Activated CD8-positive, alpha-beta memory T cell treated with anti-CD3 and anti-CD28 coated beads, Interleukin-2, amount 50 U/mL, for 4 hours (primary cell): ENCODE measurements around the gene ADGRD2.

Experiments
- DNase-seq: peaks from one replicate; pipeline ENCODE4 v3.0.0-alpha.2; 2020

The ADGRD2 gene

DNA sequence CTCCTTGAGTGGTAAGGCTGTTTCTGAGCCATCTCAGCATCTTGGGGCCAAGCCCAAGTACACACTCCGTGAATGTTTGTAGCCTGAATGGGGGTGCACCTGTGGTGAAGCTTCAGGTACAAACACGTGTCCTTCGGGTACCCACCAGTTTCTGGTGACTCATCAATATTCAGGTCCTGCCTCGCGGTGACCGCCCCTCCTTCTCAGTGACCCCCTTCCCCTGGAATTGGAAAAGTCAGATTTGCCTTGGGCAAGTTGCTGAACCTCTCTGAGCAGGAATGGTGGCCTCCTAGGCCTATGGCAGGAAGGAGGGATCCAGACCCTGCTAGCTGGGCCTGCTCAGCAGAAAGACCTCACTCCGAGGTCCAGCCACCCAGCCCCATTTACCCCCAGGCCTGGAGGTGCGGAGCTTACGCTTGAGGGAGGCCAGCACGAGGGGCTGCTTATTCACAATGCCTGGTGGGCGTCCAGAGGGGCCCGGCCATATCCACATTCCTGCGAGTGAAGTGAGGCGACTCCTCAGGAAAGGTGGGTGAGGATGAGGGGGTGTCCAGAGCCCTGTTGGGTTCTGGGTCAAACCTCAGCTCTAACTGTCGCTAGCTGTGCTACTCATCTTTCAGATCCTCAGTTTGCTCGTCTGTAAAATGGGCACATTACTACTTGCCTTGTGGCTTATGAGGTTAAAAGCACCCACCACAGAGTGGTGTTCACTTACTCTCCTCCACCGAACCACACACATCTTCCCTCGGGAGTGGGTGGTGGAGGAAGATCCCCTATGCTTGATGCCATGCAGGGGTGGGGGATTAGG is 7.0 kb downstream of the ADGRD2 start:
- no peak for DNase-seq

- no peak for DNase-seq
These were observed 7.7 kb downstream of the ADGRD2 start for GRCh38 chr9:124457887-124458431.

DNA sequence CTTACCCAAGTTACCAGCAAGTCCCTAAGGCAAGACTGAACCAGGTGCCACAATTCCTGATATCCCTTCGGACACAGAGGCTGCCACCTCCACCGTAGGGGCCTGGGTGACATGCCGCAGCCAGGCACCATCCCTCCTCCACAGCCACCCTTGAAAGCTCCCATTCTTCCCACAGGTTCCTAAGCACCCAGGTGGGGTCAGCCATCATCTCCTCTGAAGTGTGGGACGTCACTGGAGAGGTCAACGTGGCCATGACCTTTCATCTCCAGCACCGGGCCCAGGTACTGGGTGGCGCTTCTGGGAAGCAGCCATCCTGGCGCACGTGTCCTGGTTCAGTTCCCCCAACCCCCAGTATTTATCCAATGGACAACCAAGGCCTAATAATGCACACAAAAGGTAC is 8.2 kb downstream of the ADGRD2 start:
- no peak for DNase-seq

DNA sequence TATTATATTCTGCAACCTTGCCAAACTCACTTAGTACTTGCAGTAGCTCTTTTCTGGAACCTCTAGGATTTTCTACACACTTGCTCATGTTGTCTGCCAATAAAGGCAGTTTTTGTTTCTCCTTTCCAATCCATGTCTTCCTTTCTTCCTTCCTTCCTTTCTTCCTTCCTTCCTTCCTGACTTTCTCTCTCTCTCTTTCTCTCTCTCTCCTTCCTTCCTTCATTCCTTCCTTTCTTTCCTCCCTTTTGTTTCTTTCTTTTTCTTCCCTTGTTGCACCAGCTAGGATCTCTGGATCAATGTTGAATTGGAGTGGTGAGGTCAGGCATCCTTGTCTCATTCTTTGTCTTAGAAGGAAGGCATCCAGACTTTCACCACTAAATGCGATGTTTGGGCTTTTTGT is 12.5 kb downstream of the ADGRD2 start:
- no peak for DNase-seq

DNA sequence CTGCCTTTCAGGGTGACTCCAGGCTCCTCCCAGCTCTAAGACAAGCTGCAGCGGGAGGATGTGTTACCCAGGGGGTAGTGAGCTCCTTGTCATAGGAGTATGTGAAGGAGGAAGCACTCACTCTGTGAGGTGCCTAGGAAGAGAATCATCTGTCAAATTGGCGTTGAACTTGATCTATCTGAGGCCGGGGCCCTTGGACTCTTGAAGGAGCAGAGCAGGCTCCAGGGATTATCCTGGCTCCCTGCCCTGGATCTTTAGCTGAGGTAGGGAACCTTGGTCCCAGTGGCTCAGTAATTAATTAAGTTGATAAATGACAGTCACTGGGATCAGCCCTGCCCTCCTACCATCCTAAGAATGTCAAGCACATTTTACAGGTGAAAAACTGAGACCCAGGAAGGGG is 15.5 kb downstream of the ADGRD2 start:
- DNase-seq, result no peak

DNA sequence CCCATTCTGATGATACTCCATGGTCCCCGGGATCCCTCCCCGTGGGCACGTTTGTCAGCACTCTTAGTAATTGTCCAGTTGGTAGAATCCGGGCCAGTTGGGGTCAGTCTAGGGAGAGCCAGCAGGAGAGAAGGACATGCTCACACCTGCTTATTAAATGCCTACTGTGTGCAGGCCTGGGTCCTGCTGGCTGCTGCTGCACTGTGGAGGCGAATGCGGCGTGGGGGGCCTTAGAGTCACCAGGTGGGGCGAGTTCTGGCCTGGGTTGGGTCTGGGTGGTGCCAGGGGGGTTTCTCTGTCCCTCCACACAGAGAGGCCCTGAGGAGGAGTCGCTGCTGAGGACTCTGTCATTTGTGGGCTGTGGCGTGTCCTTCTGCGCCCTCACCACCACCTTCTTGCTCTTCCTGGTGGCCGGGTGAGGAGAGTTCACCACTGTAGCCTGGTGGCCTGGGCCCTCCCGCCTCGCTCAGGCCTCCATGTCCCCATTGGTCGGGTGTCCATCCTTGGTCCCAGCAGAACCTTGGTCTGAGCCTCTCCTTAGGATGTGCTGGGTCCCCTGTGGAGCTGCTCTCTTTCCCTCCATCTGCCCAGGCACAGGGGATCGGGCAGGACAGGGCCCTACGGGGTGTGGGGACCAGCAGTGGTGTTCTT is 17.3 kb downstream of the ADGRD2 start:
- DNase-seq, result no peak

- no peak for DNase-seq
These were observed 17.9 kb downstream of the ADGRD2 start for GRCh38 chr9:124468061-124468740.

GRCh38 chr9:124469011-124469832 is 19.0 kb downstream of the ADGRD2 start:
- no peak for DNase-seq

- DNase-seq, result no peak
These were observed 20.1 kb downstream of the ADGRD2 start for GRCh38 chr9:124470306-124470705.

DNA sequence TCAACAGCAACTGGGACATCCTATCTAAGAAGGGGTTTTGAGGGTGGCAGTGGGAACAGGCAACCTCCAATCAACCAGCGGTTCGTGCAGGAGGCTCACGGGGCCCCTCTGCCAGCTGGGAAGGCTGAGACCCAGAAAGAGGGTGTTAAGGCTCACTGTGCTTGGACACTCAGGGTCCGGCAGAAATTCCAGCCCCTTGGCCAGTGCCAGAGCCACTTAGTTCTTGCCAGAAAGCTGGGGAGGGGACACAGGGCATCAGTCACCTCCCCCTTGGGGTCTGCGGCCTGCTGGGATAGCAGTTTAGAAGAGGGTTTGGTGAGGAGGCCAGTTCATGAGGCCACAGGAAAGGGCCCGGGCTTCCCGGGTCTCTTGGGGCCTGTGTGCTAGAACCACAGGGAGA is 20.5 kb downstream of the ADGRD2 start:
- DNase-seq, result no peak

- no peak for DNase-seq
These were observed 21.5 kb downstream of the ADGRD2 start for GRCh38 chr9:124471761-124472160.

GRCh38 chr9:124472770-124473169 is 22.5 kb downstream of the ADGRD2 start:
- DNase-seq, result no peak

GRCh38 chr9:124473310-124473709 is 23.1 kb downstream of the ADGRD2 start:
- no peak for DNase-seq

GRCh38 chr9:124474151-124474550 is 23.9 kb downstream of the ADGRD2 start:
- DNase-seq, result no peak

- no peak for DNase-seq
These were observed 25.1 kb downstream of the ADGRD2 start for GRCh38 chr9:124475158-124475867.

- DNase-seq, result no peak
These were observed 25.8 kb downstream of the ADGRD2 start for GRCh38 chr9:124475868-124476690.

DNA sequence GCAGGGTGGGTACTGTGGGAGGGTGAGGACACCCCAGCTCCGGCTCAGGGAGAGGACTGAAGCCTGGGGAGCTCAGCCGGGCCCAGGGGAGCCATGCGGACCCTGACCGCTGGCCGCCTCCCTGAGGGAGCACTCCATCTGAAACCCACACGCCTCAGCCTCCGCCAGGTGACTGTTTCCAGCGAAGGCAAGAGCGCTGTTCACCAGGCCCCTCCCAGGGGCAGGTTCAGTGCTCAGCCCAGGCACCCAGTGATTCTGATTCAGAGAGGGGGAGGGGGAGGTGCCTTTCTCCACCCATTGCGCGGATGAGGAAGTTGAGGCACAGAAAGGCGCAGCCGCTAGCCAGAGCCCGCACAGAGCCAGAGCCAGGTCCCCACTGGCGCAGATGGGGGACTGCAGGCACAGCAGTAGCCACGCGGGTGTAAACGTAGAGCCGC is 27.0 kb downstream of the ADGRD2 start:
- DNase-seq, result no peak

DNA sequence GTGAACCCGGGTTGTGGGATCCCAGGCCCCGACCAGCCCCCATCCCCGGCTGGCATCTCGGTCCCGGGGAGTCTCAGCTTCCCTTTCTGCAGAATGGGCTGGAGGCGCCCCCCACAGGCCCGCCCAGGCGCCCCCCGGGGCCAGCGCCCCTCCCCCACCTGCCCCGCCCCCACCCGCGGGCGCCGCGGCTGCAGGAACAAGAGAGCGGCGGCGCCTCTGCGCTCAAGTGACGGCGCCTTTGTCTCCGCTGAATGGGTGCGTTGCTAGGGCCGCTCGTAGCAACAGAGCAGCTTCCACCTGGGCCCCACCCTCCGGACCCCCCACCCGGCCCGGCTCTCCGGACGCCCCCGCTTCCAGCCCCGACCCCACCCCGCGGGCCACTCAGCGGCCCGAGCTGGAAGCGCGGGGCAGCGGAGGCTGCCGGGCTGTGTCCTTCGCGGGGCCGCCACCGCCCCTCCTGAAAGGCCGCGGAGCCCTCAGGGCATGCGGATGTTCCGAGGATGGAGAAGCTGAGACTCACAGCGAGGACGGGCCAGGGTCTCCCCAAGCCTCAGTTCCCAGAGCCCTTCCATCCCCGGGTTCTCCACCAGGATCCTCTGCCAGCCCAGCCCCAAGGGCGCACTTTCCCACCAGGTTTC is 27.5 kb downstream of the ADGRD2 start:
- DNase-seq, result no peak

- DNase-seq, result no peak
These were observed 28.1 kb downstream of the ADGRD2 start for GRCh38 chr9:124478354-124478753.

DNA sequence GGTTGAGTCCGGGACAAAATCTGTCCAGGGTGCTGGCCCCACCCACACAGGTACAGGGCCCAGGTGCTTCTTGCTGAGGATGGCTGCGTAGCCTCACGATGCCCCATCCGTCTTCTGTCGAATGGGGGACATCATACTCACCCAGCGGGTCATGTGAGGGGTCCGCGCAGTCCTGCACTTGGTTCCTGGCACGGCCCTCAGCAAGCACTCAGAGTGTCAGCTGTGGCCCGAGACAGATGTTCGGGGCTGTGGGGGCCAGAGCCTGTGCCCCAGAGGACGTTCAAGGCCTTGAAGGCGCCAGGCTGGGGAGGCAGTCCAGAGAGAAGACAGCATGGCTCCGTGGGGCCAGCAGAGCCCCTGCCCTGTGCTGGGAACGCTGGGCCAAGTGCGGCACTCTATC is 29.1 kb downstream of the ADGRD2 start:
- DNase-seq, result no peak
